ENCODE data around the gene IL32.
"Not testable (repeated sequence)": the region's sequence is repeated elsewhere in the genome, so short reads cannot be mapped to it uniquely, and the experiment has no call there.

DNA sequence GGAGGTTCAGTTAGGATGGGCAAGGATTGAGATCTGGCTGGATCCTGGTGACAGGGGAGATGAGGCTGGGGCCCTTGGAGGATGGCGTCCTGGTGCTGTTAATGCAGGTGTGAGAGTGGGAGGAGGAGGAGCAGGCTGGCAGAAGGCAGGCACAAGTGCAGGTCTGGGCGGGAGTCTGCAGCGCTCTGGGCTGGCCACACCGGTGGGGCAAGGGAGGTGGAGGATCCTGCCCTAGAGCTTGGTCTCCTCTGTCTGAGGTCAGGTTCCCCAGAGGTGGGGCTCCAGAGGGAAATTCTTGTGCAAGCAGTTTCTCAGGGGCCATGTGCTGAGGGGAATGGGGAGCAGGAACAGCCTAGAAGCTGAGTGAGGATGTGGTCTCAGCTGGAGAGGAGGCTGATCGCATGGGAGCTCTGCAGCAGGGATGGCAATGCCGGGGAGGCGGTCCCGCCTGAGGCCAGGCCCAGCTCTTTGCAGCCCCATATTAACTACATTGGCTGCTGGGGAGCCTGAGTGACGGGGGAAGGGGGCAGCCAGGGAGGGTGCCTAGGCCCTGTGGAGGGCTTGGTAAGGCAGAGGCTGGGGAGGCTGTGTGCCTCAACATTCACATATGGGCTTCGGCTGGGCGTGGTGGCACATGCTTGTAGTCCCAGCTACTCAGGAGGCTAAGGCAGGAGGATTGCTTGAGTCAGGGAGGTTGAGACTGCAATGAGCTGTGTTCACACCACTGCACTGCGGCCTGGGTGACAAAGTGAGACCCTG lies 12.7 kb upstream of the IL32 start:
- TF ChIP-seq, protein P1, sequence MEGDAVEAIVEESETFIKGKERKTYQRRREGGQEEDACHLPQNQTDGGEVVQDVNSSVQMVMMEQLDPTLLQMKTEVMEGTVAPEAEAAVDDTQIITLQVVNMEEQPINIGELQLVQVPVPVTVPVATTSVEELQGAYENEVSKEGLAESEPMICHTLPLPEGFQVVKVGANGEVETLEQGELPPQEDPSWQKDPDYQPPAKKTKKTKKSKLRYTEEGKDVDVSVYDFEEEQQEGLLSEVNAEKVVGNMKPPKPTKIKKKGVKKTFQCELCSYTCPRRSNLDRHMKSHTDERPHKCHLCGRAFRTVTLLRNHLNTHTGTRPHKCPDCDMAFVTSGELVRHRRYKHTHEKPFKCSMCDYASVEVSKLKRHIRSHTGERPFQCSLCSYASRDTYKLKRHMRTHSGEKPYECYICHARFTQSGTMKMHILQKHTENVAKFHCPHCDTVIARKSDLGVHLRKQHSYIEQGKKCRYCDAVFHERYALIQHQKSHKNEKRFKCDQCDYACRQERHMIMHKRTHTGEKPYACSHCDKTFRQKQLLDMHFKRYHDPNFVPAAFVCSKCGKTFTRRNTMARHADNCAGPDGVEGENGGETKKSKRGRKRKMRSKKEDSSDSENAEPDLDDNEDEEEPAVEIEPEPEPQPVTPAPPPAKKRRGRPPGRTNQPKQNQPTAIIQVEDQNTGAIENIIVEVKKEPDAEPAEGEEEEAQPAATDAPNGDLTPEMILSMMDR (conservative IDR thresholded peaks at IDR 0.05; ENCODE audit: low read depth, low read length) = not testable (repeated sequence)
- TF ChIP-seq EZH2 (IDR thresholded peaks at IDR 0.05; ENCODE audit: borderline replicate concordance, low read depth, low read length, poor library complexity, severe bottlenecking) = not testable (repeated sequence)

Data from A673 (cell line).